Upper lobe of right lung (tissue), 1 donor: Measurements from ENCODE around the gene RHOH. TPM values are rescaled to one million over a fixed set of nuclear protein-coding genes. Genes with fewer than 3 reads are reported as not detected.

ENCODE experiments used
- ATAC-seq: fragments of 200-7000 bp; cut with Tn5 transposase; one replicate; pipeline ENCODE4 v1.9.1; 2020; ENCODE audit warnings: mild to moderate bottlenecking, moderate library complexity
- DNase-seq: peaks from one replicate; pipeline ENCODE4 v3.0.0-alpha.2; 2020
- H3K27ac ChIP-seq: fragments of 200-600 bp; one replicate; pipeline ENCODE4 v1.8.0; 2022
- H3K27me3 ChIP-seq: fragments of 200-600 bp; one replicate; pipeline ENCODE4 v1.8.0; 2022; ENCODE audit warnings: mild to moderate bottlenecking
- H3K36me3 ChIP-seq: fragments of 200-600 bp; one replicate; pipeline ENCODE4 v1.8.0; 2022
- H3K4me1 ChIP-seq: fragments of 200-600 bp; one replicate; pipeline ENCODE4 v1.8.0; 2022
- H3K4me3 ChIP-seq: fragments of 200-600 bp; one replicate; pipeline ENCODE4 v1.8.0; 2022; ENCODE audit warnings: mild to moderate bottlenecking
- H3K9me3 ChIP-seq: fragments of 200-600 bp; one replicate; pipeline ENCODE4 v1.8.0; 2022
- intact Hi-C: fragments of 100-400 bp; cut with DNase I; formaldehyde crosslinking; loops from one replicate; pipeline ENCODE4 v1.11.0; 2022
- total RNA-seq: library from RNA; stranded (reverse); fragmentation: NEBNext Ultra II Directional; extraction: Animal tissue kit (Norgen Biotek cat#: 25700); gene quantifications from one replicate; pipeline ENCODE4 v1.2.1, GENCODE V29; 2021
- TF ChIP-seq, protein P1 (sequence below): fragments of 200-600 bp; IDR thresholded peaks from one replicate; pipeline ENCODE4 v1.8.0; 2022; ENCODE audit warnings: antibody characterized with exemption
- donor health status: DM: no; HTN: yes; CAD: no; lungs with severe emphysema.

Gene RHOH
- total RNA-seq, 1 donor from 2014 or later, result 8.8 TPM

DNA sequence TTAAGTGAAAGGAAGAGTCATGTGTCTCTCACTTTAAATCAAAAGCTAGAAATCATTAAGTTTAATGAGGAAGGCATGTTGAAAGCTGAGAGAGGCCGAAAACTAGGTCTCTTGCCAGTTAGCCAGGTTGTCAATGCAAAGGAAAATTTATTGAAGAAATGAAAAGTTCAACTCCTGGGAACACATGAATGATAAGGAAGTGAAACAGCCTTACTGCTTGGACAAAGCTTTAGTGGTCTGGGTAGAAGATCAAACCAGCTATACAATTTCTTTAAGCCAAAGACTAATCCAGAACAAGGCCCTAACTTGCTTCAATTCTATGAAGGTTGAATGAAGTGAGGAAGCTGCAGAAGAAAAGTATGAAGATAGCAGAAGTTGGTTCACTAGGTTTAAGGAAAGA, 24.9 kb downstream of the RHOH start:
- no peaks in the 10 kb centered on the region for H3K36me3 ChIP-seq
- intact Hi-C loops, result no loop called here
- no peaks in the 10 kb centered on the region for H3K27me3 ChIP-seq
- no peak overlapping the region for H3K4me3 ChIP-seq
- H3K27ac ChIP-seq, result no peak overlapping the region
- ATAC-seq, result no peak
- H3K4me1 ChIP-seq, result no peaks in the 10 kb centered on the region
- TF ChIP-seq, protein P1, sequence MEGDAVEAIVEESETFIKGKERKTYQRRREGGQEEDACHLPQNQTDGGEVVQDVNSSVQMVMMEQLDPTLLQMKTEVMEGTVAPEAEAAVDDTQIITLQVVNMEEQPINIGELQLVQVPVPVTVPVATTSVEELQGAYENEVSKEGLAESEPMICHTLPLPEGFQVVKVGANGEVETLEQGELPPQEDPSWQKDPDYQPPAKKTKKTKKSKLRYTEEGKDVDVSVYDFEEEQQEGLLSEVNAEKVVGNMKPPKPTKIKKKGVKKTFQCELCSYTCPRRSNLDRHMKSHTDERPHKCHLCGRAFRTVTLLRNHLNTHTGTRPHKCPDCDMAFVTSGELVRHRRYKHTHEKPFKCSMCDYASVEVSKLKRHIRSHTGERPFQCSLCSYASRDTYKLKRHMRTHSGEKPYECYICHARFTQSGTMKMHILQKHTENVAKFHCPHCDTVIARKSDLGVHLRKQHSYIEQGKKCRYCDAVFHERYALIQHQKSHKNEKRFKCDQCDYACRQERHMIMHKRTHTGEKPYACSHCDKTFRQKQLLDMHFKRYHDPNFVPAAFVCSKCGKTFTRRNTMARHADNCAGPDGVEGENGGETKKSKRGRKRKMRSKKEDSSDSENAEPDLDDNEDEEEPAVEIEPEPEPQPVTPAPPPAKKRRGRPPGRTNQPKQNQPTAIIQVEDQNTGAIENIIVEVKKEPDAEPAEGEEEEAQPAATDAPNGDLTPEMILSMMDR, result no peak
- H3K9me3 ChIP-seq, result no peaks in the 10 kb centered on the region
- no peak for DNase-seq

DNA sequence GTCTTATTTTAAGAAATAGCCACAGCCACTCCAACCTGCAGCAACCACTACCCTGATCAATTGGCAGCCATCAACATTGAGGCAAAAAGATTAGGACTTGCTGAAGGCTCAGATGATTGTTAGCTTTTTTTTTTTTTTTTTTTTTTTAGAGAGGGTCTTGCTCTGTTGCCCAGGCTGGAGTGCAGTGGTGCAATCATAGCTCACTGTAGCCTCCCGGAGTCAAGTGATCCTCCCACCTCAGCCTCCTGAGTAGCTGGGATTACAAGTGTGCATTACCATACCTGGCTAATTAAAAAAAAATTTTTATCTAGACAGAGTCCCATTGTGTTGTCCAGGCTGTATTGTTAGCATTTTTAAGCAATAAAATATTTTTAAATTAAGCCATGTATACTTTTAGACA, 26.5 kb downstream of the RHOH start:
- TF ChIP-seq, protein P1, result no peak
- Histone ChIP-seq H3K4me3 (no peak overlapping the region), H3K27ac (no peak overlapping the region), H3K27me3 (no peaks in the 10 kb centered on the region), H3K9me3 (no peaks in the 10 kb centered on the region), H3K4me1 (no peaks in the 10 kb centered on the region), H3K36me3 (no peaks in the 10 kb centered on the region)
- intact Hi-C loops, result no loop called here
- ATAC-seq (no peak), DNase-seq (no peak)

DNA sequence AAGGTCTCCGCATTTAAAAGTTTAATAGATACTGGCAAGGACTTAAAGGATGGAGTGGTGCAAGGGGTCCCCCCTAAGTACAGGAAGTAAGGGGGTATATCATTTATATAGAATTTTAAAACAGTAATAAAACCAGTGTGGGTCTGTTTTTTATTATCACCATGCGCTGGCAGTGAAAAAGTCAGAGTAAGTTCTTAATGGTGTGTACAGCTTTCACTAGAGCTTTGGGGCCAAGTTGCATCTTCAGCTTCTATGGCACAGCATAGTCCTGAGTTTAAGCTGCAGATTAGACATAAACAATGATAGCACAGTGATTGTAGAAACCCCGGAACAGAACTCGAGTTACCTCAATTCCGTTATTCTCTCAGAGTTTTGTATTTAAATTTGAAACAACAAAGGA, 27.6 kb downstream of the RHOH start:
- Histone ChIP-seq H3K9me3 (no peaks in the 10 kb centered on the region), H3K4me3 (no peak overlapping the region), H3K27ac (no peak overlapping the region), H3K27me3 (no peaks in the 10 kb centered on the region), H3K36me3 (no peaks in the 10 kb centered on the region), H3K4me1 (no peaks in the 10 kb centered on the region)
- no peak for DNase-seq
- TF ChIP-seq, protein P1, result no peak
- no peak for ATAC-seq
- intact Hi-C loops, result no loop called here

DNA sequence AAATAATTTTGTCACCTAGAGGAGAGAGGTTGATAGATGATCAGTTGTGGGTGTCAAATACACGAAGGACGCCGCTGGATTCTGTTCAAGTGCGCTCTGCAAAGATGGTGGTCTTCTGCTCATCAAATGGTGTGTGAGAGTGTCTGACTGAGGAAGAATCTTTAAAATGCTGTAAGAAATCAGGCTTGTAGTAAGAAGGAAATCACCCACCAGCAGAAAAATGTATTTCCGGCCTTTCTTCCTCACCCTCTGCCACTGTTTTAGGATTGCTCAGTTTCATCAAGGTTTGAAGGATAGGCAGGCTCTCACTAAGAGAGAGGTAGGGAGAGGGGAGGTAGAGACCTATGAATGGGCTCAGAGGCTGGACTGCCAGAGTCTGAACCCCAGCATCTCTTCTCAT, 28.7 kb downstream of the RHOH start:
- H3K4me1 ChIP-seq, result no peaks in the 10 kb centered on the region
- ATAC-seq, result no peak
- no peaks in the 10 kb centered on the region for H3K36me3 ChIP-seq
- no peaks in the 10 kb centered on the region for H3K27me3 ChIP-seq
- TF ChIP-seq, protein P1, result no peak
- DNase-seq, result no peak
- no peak overlapping the region for H3K27ac ChIP-seq
- intact Hi-C loops, result no loop called here
- no peaks in the 10 kb centered on the region for H3K9me3 ChIP-seq
- H3K4me3 ChIP-seq, result no peak overlapping the region

DNA sequence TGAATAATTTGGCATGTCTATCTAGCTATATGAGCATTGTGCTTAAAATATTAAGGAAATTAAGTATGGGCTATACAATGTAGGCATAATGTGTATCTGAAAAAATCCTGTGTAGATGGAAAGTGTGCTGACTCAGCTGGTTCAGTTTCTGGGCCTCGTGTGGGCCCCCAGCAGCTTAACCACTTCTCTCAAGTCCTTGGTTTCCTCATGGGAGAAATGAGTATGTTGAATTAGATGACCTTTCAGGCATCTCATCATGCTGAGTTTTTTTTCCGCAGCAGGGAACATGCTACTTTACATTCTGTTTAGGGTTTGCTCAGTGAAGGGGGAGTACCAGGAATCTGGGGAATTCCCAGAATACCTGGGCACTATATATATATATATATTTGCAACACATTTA, 30.5 kb downstream of the RHOH start:
- ATAC-seq, result no peak
- Histone ChIP-seq H3K36me3 (no peaks in the 10 kb centered on the region), H3K4me3 (no peak overlapping the region), H3K27ac (no peak overlapping the region), H3K4me1 (no peaks in the 10 kb centered on the region), H3K9me3 (no peaks in the 10 kb centered on the region), H3K27me3 (no peaks in the 10 kb centered on the region)
- TF ChIP-seq, protein P1, result no peak
- intact Hi-C loops, result no loop called here
- DNase-seq, result no peak
